CD4-positive, alpha-beta T cell treated with Interleukin-2 at 100 ng/mL for 4 hours (primary cell): ENCODE results near the gene DDI1.

Experiments
- DNase-seq: peaks from one replicate; pipeline ENCODE4 v3.0.0-alpha.2; 2020; ENCODE audit warnings: low spot score

Gene DDI1

GRCh38 chr11:104078245-104078644, 41.8 kb downstream of the DDI1 start:
- DNase-seq, result no peak

GRCh38 chr11:104078995-104079394, 42.6 kb downstream of the DDI1 start:
- no peak for DNase-seq

GRCh38 chr11:104086621-104087020, 50.2 kb downstream of the DDI1 start:
- DNase-seq, result no peak
